CD14-positive monocyte (primary cell): Measurements from ENCODE around the gene MDH2. TPM values are rescaled to one million over a fixed set of nuclear protein-coding genes. Genes with fewer than 3 reads are reported as not detected.
A peak's percentile ranks its signal among the peaks of the same experiment; 100 is the strongest.

Experiments used
- DNase-seq, 3 donors: peaks; one replicate each; pipeline ENCODE4 v3.0.0-alpha.2; 2011 to 2022
- H2AFZ ChIP-seq: 2 replicates; pipeline ENCODE4 v1.6.0; 2012; ENCODE audit warnings: mild to moderate bottlenecking, low read depth, low read length, inconsistent platforms; ENCODE audit not compliant: insufficient read depth, poor library complexity, severe bottlenecking
- H3K27ac ChIP-seq, 2 donors: 1 replicate in 1 of 2; 2 replicates in 1 of 2; pipeline ENCODE4 v1.5.1; 2012 to 2013; ENCODE audit warnings: low read length in 2 of 2, control low read depth in 1 of 2, inconsistent platforms in 1 of 2, low read depth in 1 of 2, mild to moderate bottlenecking in 1 of 2
- H3K27me3 ChIP-seq, 2 donors: one replicate each; pipeline versions ENCODE4 v1.6.0 to v1.6.1; 2011 to 2013; ENCODE audit warnings: low read length in 2 of 2; ENCODE audit not compliant: control insufficient read depth in 2 of 2, insufficient read depth in 2 of 2
- H3K36me3 ChIP-seq, 2 donors: replicated peaks in 1 of 2; 1 replicate in 1 of 2; 2 replicates in 1 of 2; pipeline versions ENCODE4 v1.5.1 to v1.6.1; 2012 to 2013; ENCODE audit warnings: low read length in 2 of 2, control low read depth in 1 of 2, inconsistent platforms in 1 of 2, mild to moderate bottlenecking in 1 of 2; ENCODE audit not compliant: insufficient read depth in 2 of 2, control insufficient read depth in 1 of 2
- H3K4me1 ChIP-seq, 2 donors: 1 replicate in 1 of 2; 2 replicates in 1 of 2; pipeline versions ENCODE4 v1.5.1 to v1.6.1; 2012 to 2013; ENCODE audit warnings: low read length in 2 of 2, control low read depth in 1 of 2, inconsistent platforms in 1 of 2, mild to moderate bottlenecking in 1 of 2, moderate library complexity in 1 of 2; ENCODE audit not compliant: insufficient read depth in 2 of 2, control insufficient read depth in 1 of 2
- H3K4me2 ChIP-seq: replicated peaks from 2 replicates; pipeline ENCODE3; 2012; ENCODE audit warnings: low read length, moderate library complexity, mild to moderate bottlenecking; ENCODE audit not compliant: poor library complexity, severe bottlenecking; ENCODE audit errors: extremely low read depth
- H3K4me3 ChIP-seq, 3 experiments: fragments of 200-600 bp in 1 of 3; sonication (generic) in 1 of 3; replicated peaks in 1 of 3; 1 replicate in 2 of 3; 2 replicates in 1 of 3; pipeline ENCODE4 v1.5.1; 2011 to 2013; ENCODE audit warnings: low read length in 3 of 3, mild to moderate bottlenecking in 3 of 3, control low read depth in 2 of 3, low read depth in 2 of 3, inconsistent platforms in 1 of 3, moderate library complexity in 1 of 3
- H3K79me2 ChIP-seq: 2 replicates; pipeline ENCODE4 v1.6.0; 2012; ENCODE audit warnings: mild to moderate bottlenecking, control low read depth, inconsistent platforms, low read length, moderate library complexity; ENCODE audit not compliant: insufficient read depth
- H3K9ac ChIP-seq: 2 replicates; pipeline ENCODE4 v1.6.0; 2017; ENCODE audit warnings: low read length, mild to moderate bottlenecking; ENCODE audit not compliant: insufficient read depth, poor library complexity, severe bottlenecking
- H3K9me3 ChIP-seq, 2 donors: replicated peaks in 1 of 2; 1 replicate in 1 of 2; 2 replicates in 1 of 2; pipeline versions ENCODE4 v1.5.1 to v1.6.1; 2012 to 2013; ENCODE audit warnings: low read length in 2 of 2, control low read depth in 1 of 2; ENCODE audit not compliant: control insufficient read depth in 1 of 2, insufficient read depth in 1 of 2
- H4K20me1 ChIP-seq: 2 replicates; pipeline ENCODE4 v1.6.0; 2012; ENCODE audit warnings: mild to moderate bottlenecking, low read length, control low read depth, moderate library complexity; ENCODE audit not compliant: insufficient read depth
- H3K27ac Mint-ChIP-seq, 7 donors: one replicate each; pipeline ENCODE4 v1.8.0; 2020; ENCODE audit warnings: mild to moderate bottlenecking in 7 of 7, mixed read lengths in 7 of 7, moderate library complexity in 6 of 7, inconsistent platforms in 2 of 7
- H3K27me3 Mint-ChIP-seq, 3 donors: one replicate each; pipeline ENCODE4 v1.8.0; 2021 to 2022; ENCODE audit warnings: low read depth in 3 of 3, mild to moderate bottlenecking in 3 of 3, mixed read lengths in 3 of 3, moderate library complexity in 3 of 3, inconsistent platforms in 1 of 3
- H3K36me3 Mint-ChIP-seq, 2 donors: one replicate each; pipeline ENCODE4 v1.8.0; 2020; ENCODE audit warnings: mixed read lengths in 2 of 2, inconsistent platforms in 1 of 2, mild to moderate bottlenecking in 1 of 2
- H3K4me1 Mint-ChIP-seq: one replicate; pipeline ENCODE4 v1.8.0; 2020; ENCODE audit warnings: mild to moderate bottlenecking, mixed read lengths
- H3K4me3 Mint-ChIP-seq, 2 donors: one replicate each; pipeline ENCODE4 v1.8.0; 2020; ENCODE audit warnings: mild to moderate bottlenecking in 2 of 2, mixed read lengths in 2 of 2, moderate library complexity in 1 of 2
- H3K9me3 Mint-ChIP-seq, 7 donors: one replicate each; pipeline ENCODE4 v1.8.0; 2020 to 2022; ENCODE audit warnings: mixed read lengths in 7 of 7, mild to moderate bottlenecking in 6 of 7, moderate library complexity in 6 of 7, inconsistent platforms in 2 of 7
- CTCF ChIP-seq: fragments of 200-600 bp; IDR thresholded peaks from one replicate; pipeline ENCODE4 v1.8.0; 2022; ENCODE audit warnings: antibody characterized with exemption, mild to moderate bottlenecking
- WGBS: methylation state at CpG from one replicate; pipeline ENCODE4 v1.1.5; 2013; ENCODE audit warnings: missing lambda C conversion rate; ENCODE audit not compliant: insufficient coverage; 5-methylcytosine and 5-hydroxymethylcytosine counted together
- intact Hi-C, 2 donors: fragments of 100-400 bp; cut with micrococcal nuclease; formaldehyde crosslinking; loops; one replicate each; pipeline versions ENCODE4 v1.15.0 to v1.15.1; 2023
- polyA plus RNA-seq, 3 donors: library from polyadenylated mRNA; depleted of rRNA in 1 of 3; unstranded in 2 of 3; stranded (reverse) in 1 of 3; fragments of 300-500 nt in 2 of 3; fragments of >200 nt in 1 of 3; fragmentation: Illumina TruSeq in 2 of 3; gene quantifications; 1 replicate in 2 of 3; 2 replicates in 1 of 3; pipeline ENCODE4 v1.2.3, GENCODE V29; 2012 to 2021

Gene MDH2
- polyA plus RNA-seq, 3 donors = 75.2 to 162 (median 129) TPM

DNA sequence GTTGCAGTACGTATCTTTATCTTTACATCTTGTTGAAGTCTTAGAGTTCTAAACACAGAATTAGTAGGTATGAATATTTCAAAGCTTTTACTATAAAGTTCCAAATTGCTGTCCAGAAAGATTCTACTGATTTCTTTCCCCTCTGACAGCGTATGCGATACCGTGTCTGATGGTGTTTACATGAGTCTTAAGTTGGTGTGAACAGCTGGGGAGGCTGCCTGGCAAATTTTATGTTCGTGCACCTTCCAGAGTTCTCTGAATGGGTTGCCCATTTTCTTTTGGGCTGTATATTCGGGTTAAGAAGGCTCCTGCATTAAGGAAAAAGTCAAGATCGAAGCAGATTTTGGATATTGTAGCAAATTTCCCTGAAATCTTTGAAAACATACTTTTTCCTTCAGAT, 8.3 kb downstream of the MDH2 start:
- Histone ChIP-seq H3K4me2 (no peak overlapping the region), H4K20me1 (peaks cover 84% of the 10 kb centered on the region), H3K9ac (no peak overlapping the region), H2AFZ (no peak overlapping the region), H3K27ac (no peak overlapping the region), H3K36me3 (peaks cover 72 to 99% of the 10 kb centered on the region in 2 donors), H3K79me2 (peaks cover 57% of the 10 kb centered on the region), H3K9me3 (no peaks in the 10 kb centered on the region), H3K27me3 (no peaks in the 10 kb centered on the region), H3K4me1 (peaks cover 6 to 10% of the 10 kb centered on the region in 2 donors), H3K4me3 (no peak overlapping the region)
- H3K4me3 Mint-ChIP-seq = no peak overlapping the region
- no peak for TF ChIP-seq CTCF
- intact Hi-C loops = no loop called here
- peaks cover 26% of the 10 kb centered on the region for H3K4me1 Mint-ChIP-seq
- H3K27me3 Mint-ChIP-seq = peaks cover 0 to 2% (median 0%) of the 10 kb centered on the region in 3 donors
- 100% methylated on average over 3 of the region's 7 CpGs for WGBS
- DNase-seq = no peak
- H3K27ac Mint-ChIP-seq = no peak overlapping the region
- peaks cover 66 to 86% of the 10 kb centered on the region in 2 donors for H3K36me3 Mint-ChIP-seq
- H3K9me3 Mint-ChIP-seq = no peaks in the 10 kb centered on the region

- peaks cover 22% of the 10 kb centered on the region for H3K4me1 Mint-ChIP-seq
- Histone ChIP-seq H4K20me1 (peaks cover 76% of the 10 kb centered on the region), H3K4me2 (no peak overlapping the region), H3K79me2 (peaks cover 47% of the 10 kb centered on the region), H2AFZ (no peak overlapping the region), H3K4me1 (peaks cover 6 to 10% of the 10 kb centered on the region in 2 donors), H3K36me3 (peaks cover 77 to 99% of the 10 kb centered on the region in 2 donors), H3K4me3 (no peak overlapping the region), H3K27me3 (no peaks in the 10 kb centered on the region), H3K9ac (no peak overlapping the region), H3K27ac (no peak overlapping the region), H3K9me3 (no peaks in the 10 kb centered on the region)
- 92% methylated on average over 14 of the region's 18 CpGs for WGBS
- peak overlapping the region in 3 of 7 donors; percentile 21 to 60 (median 40) for H3K27ac Mint-ChIP-seq
- DNase-seq = no peak
- H3K4me3 Mint-ChIP-seq = no peak overlapping the region
- H3K36me3 Mint-ChIP-seq = peaks cover 68 to 88% of the 10 kb centered on the region in 2 donors
- no peak for TF ChIP-seq CTCF
- intact Hi-C loops = no loop called here
- H3K9me3 Mint-ChIP-seq = no peaks in the 10 kb centered on the region
- peaks cover 0 to 2% (median 0%) of the 10 kb centered on the region in 3 donors for H3K27me3 Mint-ChIP-seq
Observed at GRCh38 chr7:76057103-76057812, 9.4 kb downstream of the MDH2 start.
